ENCODE results near the gene RDH16. TPM values are rescaled to one million over a fixed set of nuclear protein-coding genes. Genes with fewer than 3 reads are reported as not detected.
"Not testable (repeated sequence)": the region's sequence is repeated elsewhere in the genome, so short reads cannot be mapped to it uniquely, and the experiment has no call there.

The RDH16 gene
- total RNA-seq, 4 donors from 2014 or later: 0.38 to 4.5 (median 2.1) TPM

DNA sequence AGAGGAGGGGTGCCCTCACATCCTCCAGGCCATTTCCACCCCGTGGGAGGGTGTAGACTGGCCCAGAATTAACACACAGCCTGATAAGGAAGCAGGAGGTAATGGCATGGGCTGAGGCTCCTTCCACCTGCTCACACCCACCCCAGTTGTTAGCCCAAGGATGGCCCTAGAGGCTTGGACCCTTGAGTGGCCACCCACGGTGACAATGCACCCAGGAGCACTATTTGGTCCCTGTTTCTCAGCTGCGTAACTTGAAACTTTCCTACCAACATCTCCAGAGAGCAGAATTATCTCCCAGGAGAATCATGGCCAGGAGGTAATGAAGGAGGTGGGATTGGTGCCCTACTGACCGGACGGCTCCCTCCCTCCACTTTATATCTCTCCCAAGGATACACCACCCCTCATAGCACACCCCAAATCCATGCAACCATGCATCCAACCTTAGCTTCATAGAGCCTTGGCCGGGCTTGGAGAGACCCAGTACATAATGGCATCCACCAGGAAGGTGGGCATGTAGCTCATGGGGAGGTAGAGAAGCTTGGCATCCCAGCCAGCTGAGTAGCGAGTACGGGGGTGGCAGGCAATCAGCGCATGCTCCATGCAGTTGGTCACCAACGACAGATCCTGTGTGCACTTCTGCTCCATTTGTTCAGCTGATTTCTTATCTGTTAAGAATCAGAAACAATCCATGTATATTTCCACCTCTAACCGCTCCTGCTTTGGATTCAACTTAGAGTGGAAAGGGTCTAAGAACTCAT, 5.6 kb downstream of the RDH16 start:
- H3K4me1 ChIP-seq: peaks cover 0 to 14% (median 3%) of the 10 kb centered on the region in 3 donors
- no peak for TF ChIP-seq POLR2A (IDR thresholded peaks at IDR 0.05)
- TF ChIP-seq, protein P1, sequence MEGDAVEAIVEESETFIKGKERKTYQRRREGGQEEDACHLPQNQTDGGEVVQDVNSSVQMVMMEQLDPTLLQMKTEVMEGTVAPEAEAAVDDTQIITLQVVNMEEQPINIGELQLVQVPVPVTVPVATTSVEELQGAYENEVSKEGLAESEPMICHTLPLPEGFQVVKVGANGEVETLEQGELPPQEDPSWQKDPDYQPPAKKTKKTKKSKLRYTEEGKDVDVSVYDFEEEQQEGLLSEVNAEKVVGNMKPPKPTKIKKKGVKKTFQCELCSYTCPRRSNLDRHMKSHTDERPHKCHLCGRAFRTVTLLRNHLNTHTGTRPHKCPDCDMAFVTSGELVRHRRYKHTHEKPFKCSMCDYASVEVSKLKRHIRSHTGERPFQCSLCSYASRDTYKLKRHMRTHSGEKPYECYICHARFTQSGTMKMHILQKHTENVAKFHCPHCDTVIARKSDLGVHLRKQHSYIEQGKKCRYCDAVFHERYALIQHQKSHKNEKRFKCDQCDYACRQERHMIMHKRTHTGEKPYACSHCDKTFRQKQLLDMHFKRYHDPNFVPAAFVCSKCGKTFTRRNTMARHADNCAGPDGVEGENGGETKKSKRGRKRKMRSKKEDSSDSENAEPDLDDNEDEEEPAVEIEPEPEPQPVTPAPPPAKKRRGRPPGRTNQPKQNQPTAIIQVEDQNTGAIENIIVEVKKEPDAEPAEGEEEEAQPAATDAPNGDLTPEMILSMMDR (IDR thresholded peaks at IDR 0.05): no peak
- intact Hi-C loops (cut with DNase I): no loop called here
- no peak for DNase-seq
- no peaks in the 10 kb centered on the region for H3K9me3 ChIP-seq
- WGBS, 2 donors: 90 to 96% methylated on average over 8 to 10 of the region's 11 CpGs
- H3K36me3 ChIP-seq: no peaks in the 10 kb centered on the region
- no peak overlapping the region for H3K27ac ChIP-seq
- no peak overlapping the region for H3K4me3 ChIP-seq
- no peaks in the 10 kb centered on the region for H3K27me3 ChIP-seq

DNA sequence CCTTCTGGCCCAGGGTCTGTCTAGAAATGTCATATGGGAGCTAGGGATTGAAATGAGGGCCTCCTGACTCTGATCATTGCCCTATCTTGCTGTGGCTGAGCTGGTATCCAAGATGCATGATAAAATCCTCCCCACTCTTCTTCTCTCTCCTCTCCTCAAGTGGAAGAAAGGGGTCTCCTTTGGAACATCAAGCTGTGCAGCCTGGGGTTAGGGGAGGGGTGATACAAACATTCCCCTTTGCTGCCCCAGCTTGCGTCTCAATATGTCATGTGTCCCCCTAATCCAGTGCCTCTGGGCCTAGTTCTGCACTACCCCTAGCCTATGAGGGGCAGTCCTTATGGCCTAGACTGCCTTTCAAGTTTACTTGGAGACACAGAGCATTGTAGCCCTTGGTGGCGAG, 8.5 kb downstream of the RDH16 start:
- no peak overlapping the region for H3K4me3 ChIP-seq
- TF ChIP-seq, protein P1 (IDR thresholded peaks at IDR 0.05): no peak
- H3K36me3 ChIP-seq: no peaks in the 10 kb centered on the region
- no peak for DNase-seq
- H3K27me3 ChIP-seq: no peaks in the 10 kb centered on the region
- no peaks in the 10 kb centered on the region for H3K9me3 ChIP-seq
- 100% methylated on average over 1 to 2 of the region's 2 CpGs for WGBS, 2 donors
- H3K27ac ChIP-seq: no peak overlapping the region
- intact Hi-C loops (cut with DNase I): no loop called here
- no peaks in the 10 kb centered on the region for H3K4me1 ChIP-seq

DNA sequence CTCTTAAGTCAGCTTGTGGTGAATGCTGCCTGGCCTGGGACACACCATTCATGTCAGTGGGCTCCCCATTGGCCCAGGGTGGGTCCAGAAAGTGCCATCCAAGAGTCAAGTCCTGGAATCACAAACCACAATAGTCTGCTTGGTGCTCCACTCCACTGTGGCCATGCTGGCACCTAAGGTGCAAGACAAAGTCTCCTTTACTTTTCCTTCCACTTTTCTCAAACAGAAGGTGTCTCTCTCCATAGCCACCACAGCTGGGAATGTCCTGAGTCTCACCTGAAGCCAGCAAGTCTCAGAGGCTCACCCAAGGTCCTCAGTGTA, 9.0 kb downstream of the RDH16 start:
- Histone ChIP-seq H3K36me3 (no peaks in the 10 kb centered on the region), H3K27me3 (no peaks in the 10 kb centered on the region), H3K9me3 (no peaks in the 10 kb centered on the region), H3K4me1 (no peaks in the 10 kb centered on the region), H3K4me3 (no peak overlapping the region), H3K27ac (no peak overlapping the region)
- no peak for TF ChIP-seq POLR2A (IDR thresholded peaks at IDR 0.05)
- TF ChIP-seq, protein P1 (IDR thresholded peaks at IDR 0.05): no peak
- intact Hi-C loops (cut with DNase I): no loop called here
- DNase-seq: no peak

DNA sequence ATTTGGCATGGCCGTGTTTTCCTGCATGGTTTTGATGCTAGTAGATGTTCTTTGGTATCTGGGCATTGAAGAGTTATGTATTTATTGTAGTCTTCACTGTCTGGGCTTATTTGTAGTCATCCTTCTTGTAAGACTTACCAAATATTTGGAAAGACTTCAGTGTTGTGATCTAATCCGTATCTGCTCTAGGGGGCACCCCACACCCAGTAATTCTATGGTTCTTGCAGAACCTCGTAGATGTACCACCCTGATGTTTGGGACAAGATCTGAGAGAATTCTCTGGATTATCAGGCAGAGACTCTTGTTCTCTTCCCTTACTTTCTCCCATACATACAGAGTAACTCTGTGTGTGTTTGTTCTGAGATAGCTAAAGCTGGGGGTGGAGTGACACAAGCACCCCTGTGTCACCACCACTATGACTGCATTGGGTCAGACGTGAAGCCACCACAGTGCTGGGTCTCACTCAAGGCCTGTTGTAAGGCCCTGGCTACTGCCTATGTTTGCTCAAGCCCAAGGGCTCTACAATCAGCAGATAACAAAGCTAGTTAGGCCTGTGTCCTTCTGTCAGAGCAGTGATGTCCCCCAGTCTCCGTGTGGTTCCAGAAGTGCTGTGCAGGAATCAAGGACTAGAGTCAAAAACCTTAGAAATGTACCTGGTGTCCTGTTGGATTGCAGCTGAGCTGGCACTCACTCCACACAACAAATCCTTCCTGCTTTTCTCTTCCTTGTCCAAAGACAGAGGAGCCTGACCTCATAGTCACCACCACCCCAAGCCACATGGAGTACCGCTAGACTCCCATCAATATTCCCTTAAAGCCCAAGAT, 9.6 kb downstream of the RDH16 start:
- H3K4me1 ChIP-seq: no peaks in the 10 kb centered on the region
- TF ChIP-seq, protein P1 (IDR thresholded peaks at IDR 0.05): peak in 1 of 6 experiments; percentile 13
- TF ChIP-seq POLR2A (IDR thresholded peaks at IDR 0.05): no peak
- H3K9me3 ChIP-seq: no peaks in the 10 kb centered on the region
- no peak overlapping the region for H3K4me3 ChIP-seq
- no peaks in the 10 kb centered on the region for H3K36me3 ChIP-seq
- intact Hi-C loops (cut with DNase I): no loop called here
- DNase-seq: no peak
- 77 to 84% methylated on average over 4 to 6 of the region's 6 CpGs for WGBS, 2 donors
- H3K27ac ChIP-seq: no peak overlapping the region
- no peaks in the 10 kb centered on the region for H3K27me3 ChIP-seq

DNA sequence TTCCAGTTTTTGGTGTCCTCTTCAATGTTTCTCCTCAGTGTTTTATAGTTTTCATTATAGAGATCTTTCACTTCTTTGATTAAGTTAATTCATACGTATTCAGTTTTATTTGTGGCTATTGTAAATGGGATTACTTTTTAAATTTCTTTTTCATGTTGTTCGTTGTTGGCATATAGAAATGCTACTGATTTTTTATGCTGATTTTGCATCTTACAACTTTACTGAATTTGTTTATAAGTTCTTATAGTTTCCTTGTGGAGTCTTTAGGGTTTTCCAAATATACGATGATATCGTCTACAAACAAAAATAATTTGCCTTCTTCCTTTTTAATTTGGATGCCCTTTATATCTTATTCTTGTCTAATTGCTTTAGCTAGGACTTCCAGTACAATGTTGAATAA, 13.5 kb downstream of the RDH16 start:
- Histone ChIP-seq H3K4me1 (peaks cover 0 to 18% (median 10%) of the 10 kb centered on the region in 3 donors), H3K36me3 (no peaks in the 10 kb centered on the region), H3K9me3 (no peaks in the 10 kb centered on the region), H3K27me3 (no peaks in the 10 kb centered on the region), H3K27ac (no peak overlapping the region), H3K4me3 (no peak overlapping the region)
- TF ChIP-seq POLR2A (IDR thresholded peaks at IDR 0.05): no peak
- no peak for DNase-seq
- intact Hi-C loops (cut with DNase I): no loop called here
- WGBS, 2 donors: 89 to 97% methylated on average over 4 of the region's 4 CpGs

DNA sequence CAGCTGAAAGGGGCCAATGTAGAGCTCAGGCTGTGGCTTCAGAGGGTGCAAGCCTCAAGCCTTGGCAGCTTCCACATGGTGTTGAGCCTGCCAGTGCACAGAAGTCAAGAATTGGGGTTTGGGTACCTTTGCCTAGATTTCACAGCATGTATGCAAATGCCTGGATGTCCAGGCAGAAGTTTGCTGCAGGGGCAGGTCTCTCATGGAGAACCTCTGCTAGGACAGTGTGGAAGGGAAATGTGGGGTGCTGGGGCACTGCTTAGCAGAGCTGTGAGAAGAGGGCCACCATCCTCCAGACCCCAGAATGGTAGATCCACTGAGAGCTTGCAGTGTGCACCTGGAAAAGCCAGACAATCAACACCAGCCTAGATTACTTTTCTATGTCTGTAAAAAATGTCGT, 14.0 kb downstream of the RDH16 start:
- H3K4me3 ChIP-seq; H3K9me3 ChIP-seq; intact Hi-C loops (cut with DNase I); H3K27me3 ChIP-seq; H3K36me3 ChIP-seq; H3K27ac ChIP-seq; DNase-seq: not testable (repeated sequence)
- H3K4me1 ChIP-seq: peaks cover 0 to 18% (median 10%) of the 10 kb centered on the region in 3 donors
- WGBS, 2 donors: 71 to 85% methylated on average over 1 of the region's 1 CpG

Data from esophagus squamous epithelium (tissue), 5 donors.